Cerebellar cortex (tissue), 1 donor: Measurements from ENCODE around the gene AKAP13.

ENCODE experiments used
- DNase-seq: peaks from one replicate; pipeline ENCODE4 v3.0.0-alpha.2; 2015; ENCODE audit warnings: low spot score

Gene AKAP13

DNA sequence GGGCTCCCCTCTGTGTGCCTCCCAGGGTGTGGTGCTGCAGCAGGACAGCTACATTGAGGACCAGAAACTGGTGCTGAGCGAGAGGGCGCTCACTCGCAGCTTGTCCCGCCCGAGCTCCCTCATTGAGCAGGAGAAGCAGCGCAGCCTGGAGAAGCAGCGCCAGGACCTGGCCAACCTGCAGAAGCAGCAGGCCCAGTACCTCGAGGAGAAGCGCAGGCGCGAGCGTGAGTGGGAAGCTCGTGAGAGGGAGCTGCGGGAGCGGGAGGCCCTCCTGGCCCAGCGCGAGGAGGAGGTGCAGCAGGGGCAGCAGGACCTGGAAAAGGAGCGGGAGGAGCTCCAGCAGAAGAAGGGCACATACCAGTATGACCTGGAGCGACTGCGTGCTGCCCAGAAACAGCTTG is 360.6 kb downstream of the AKAP13 start:
- DNase-seq: no peak

DNA sequence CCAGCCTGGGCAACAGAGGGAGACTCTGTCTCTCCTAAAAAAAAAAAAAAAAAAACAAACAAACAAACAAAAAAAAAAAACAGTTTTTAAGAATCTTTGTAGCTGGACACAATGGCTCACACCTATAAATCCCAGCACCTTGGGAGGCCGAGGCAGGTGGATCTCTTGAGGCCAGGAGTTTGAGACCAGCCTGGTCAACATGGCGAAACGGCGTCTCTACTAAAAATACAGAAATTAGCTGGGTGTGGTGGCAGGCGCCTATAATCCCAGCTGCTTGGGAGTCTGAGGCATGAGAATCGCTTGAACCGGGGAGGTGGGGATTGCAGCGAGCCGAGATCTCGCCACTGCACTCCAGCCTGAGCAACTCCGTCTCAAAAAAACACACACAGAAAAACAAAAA is 361.3 kb downstream of the AKAP13 start:
- no peak for DNase-seq

DNA sequence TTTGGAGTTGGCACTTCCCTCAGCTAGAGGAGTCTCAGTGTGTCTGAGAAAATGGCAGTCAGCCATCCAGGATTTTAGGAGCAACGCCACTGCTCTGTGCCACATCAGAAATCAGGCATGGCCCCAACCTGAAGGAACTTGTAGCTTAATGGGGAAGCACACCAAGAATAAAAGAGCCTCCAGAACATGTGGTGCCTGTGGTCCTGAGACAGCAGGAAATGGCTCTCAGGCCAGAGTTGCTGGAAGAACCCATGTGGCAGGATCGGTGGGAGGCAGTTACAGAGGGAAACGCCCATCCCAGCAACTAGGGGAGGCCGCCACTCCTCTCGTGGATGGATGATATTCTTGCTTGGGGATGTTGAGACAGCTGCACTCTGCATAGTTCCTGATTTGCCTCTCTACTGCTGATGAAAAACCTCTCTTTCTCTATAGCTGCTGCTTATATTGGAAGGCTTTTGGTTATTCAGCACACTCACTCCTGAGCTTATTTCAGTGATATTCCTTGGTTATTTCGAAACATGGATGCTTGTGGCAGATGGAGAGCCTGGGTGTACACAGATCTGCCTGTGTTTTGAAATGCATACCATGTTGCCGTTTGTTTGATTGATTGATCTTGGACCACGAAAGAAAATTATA is 361.9 kb downstream of the AKAP13 start:
- peak; percentile 17 for DNase-seq

DNA sequence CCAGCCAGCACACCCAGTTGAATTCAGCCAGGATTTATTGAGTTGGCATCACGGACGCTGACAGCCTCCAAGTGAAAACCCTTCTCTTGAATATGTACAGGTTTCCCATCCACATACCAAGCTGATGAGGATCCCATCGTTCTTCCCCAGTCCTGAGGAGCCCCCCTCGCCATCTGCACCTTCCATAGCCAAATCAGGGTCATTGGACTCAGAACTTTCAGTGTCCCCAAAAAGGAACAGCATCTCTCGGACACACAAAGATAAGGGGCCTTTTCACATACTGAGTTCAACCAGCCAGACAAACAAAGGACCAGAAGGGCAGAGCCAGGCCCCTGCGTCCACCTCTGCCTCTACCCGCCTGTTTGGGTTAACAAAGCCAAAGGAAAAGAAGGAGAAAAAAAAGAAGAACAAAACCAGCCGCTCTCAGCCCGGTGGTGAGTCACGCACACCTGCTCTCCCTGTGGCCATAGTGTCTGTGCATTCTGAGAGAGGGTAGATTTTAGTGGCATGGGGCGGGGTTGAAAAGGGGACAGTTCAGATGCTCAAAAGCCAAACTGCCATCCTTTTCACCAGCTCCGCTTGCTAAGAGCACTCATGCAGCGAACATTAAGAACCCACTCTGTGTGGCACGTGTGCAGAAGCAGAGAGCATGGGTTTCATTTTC is 363.1 kb downstream of the AKAP13 start:
- DNase-seq: no peak

DNA sequence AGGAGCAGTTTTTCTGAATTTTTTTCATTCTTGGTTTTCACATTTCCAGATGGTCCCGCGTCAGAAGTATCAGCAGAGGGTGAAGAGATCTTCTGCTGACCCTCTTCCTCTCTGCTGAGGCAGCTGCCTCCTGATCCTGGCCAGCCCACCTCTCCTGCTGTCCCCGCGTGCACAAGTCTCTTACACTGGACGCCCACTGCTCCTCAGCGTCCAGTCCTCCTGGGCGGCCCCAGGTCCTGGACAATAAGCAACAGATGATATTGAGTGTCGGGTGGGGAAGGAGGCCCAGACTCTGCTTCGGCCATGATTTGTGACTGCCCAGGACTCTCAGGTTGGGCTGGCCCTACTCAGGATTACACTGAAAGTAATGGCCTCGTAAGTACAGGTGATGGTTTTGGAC is 364.2 kb downstream of the AKAP13 start:
- DNase-seq: no peak

DNA sequence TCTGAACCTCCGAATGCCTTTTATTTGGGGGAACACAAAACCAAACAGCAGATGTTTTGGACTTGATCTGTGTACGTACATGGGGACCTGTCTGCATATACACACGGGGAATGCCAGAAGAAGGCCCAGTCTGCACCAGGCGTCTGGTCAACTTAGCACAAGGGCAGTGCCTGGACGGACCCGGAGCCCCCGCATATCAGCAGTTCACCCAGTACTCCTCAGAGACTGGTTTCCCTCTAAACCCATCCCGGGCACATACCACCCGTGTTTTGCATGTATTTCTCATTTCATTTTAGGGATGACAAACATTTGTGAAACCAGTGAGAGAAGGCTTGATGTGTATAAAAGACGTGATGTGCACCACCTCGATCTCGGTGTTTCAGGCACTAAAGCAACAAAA is 364.6 kb downstream of the AKAP13 start:
- DNase-seq: no peak

DNA sequence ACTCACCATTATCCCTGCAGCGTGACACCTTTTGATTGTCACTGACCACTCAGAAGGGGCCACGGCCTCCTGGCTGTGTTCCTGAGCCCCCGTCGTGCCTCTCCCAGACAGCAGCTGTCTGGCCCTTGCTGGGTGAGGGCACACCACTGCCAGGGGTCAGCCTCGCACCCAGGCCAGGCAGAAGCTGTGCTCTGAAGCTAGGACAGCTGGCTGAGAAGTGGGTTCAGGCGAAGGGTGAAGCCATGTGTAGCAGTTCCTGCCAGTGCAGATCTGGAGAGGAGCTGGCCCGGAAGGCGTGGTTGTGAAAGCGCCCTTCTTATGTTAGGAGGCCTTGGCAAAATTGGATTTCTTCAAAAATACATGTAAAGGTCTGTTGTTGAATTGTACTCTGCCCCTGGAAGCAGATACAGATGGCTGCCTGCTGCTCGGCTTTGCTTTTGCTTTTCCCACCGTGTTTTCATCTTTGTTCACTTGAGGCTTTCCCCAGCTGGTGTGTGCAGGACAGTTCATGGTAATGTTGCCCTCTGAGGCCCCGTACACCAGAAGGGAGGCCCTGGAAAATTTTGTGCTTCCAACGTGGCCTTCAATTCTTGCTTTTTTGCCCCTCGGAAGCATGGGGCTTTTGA is 365.2 kb downstream of the AKAP13 start:
- no peak for DNase-seq

DNA sequence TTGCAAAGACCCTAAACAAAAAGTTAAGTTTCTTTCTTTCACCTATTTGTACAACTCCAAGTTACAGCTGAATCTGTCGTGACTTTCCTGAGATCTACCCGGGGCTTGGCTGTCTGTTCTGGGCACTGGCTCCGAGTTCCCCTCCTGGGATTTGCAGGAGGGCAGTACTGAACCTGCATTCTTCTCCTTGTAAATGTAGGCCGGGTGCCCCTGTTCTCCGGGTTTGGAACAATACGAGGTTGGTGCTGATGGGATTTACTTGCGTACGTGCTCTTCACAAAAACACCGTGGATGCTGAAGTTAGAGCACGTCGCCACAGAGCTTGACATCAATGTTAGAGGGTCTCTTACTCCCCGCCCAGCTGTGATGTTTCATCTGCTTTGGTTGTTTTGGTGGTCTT is 366.2 kb downstream of the AKAP13 start:
- DNase-seq: no peak

DNA sequence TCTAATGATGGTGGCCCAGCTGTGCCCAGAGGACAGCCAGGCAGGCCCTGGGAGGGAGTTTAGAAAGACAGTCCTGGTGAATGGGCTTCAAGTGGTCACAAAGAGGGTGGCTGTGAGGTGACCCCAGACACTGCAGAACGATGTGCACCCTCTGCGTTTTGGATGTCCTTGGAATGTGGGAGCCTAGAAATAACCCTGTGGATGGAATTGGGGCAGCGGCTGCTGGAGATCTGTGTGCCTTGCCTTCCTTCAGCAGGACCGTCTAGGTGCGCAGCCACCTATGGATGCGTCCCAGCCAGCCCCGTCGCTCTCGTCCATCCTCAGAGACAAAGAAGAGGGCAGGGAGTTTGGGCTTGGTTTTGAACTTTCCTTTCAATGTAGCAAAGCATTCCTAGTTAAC is 367.8 kb downstream of the AKAP13 start:
- DNase-seq: no peak

DNA sequence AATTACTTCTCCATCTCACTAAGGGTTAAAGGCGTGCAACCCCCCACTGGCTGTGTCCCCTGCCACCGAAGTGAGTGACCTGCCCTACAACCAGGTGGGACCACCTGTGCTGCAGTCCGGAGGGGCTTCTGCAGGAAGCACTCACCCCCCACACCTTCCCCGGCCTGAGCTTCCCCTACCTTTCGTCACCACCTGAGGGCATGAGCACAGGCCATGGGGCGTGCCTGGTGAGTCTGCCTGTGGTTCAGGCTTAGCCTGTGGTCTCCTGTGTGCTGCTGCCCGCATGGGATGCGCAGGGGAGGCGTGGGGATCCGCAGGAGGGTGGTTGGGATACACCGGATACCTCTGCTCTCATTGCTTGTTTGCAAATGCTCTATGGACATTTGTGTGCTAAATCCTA is 368.3 kb downstream of the AKAP13 start:
- DNase-seq: no peak

DNA sequence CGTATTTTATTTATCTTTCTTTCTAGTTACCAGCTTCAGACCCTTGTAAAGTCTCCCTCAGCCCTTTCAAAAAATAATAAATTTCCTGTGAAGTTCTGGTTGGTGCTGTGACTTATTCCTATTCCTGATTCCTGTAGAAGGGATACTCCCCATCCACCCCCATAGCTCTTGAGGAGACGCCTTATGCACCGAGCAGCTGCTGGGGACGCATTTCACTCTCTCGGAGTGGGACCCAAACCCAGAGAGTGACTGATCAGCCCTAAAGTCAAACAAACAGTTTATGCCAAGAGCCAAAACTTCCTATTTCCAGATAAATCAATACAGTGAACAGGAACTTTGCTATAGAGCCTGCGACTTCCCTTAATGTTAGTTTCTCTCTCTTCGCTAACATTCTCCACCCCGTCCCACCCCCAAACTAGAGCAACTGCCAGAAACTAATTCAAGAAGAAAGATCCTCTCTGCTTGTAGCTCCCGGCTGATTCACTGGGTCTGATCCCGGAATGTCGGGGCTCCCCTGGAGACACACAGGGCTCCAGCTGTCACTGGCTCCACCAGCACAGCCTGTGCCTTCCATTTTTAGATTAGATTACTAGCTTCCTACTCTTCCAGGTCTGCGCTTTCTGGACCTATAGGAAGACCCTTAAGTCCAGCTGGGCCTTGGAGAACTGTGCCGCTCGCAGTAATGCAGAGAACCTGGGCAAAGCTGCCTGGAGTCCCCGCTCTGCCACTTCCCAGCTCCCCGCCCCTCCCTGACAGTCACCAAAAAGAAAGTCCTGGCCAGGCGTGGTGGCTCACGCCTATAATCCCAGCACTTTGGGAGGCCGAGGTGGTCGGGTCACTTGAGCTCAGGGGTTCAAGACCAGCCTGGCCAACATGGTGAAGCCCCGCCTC is 369.1 kb downstream of the AKAP13 start:
- peak; percentile 37 for DNase-seq

DNA sequence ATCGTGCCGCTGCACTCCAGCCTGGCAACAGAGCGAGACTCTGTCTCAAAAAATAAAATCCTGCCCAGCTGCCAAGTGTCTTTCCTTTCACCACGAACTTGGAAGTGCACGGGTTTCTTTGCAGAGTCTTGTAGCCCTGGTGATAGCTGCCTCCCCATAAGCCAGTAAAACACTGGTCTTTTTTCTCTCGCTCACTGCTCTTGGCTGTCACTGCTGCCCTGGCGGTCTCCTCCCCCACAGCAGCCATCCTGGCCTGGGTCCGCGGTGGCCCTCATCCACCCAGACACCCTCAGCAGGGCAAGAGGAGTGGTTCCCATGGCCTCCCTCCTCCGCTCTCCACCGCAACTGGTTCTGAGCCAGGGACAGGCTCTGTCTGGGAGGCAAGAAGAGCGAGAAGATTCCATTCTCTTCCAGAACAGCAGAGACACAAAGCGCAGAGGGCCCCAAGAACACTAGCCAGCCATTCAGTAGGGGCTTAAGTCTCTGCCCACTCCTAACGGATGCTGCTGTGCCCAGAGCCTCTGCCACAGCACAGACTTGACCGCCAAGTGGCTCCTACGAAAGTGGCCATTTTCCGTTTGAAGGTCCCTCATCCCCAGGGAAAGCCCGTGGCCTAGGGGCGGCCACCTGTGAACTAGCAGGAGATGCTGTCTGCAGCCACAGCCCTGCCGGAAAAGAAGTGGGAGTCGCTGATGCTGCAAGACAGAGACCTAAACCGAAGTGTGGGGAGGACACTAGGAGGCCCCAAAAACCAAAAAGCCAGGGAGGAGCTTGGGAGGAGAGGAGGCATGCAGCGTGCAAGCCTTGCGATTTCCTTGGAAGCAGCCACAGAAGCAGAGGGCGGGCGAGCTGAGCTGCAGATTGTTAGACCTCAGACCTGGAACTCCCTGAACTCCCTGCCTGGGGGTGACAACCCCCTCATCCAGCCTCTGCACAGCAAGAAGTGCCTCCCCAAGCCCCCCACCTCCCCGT is 370.2 kb downstream of the AKAP13 start:
- DNase-seq: peak; percentile 36

DNA sequence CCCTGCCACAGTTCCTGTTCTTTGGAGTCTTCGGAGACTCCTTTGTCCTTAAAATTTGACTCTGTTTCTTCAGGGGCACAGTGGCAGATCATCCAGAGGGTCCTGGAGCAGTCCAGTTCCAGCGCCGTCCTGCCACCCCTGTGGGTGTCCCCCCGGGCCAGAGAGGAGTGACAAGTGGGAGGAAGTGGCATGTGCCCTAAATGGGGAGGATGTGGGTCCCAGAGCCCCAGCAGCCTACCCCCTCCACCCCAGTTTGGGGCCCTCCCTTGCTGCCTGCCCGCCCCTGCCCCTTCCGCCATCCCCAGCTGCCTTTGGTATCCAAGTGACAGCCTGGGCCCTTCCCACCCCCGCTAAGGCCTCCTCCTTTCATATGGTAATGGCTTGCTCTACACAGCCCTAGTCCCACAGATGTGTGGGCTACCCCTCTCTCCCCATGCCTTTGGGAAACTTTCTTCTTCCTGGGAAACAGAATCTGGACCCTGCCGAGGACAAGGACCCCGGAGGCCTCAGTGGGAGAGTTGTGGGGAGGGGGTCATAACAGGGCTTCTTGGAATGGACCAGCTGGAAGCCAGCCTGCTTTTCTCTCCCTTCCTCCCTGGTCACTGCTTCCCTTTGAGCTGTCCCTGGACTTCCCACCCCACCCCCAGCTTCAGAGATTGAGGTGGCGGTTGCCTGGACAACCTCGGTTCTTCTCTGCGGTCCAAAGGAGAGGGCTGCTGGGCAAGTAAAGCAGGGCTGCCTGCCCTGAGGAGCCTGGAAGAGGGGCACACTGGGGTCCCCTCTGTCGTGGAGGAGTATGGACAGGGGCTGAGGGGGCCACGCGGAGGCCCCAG is 371.1 kb downstream of the AKAP13 start:
- peak; percentile 18 for DNase-seq

DNA sequence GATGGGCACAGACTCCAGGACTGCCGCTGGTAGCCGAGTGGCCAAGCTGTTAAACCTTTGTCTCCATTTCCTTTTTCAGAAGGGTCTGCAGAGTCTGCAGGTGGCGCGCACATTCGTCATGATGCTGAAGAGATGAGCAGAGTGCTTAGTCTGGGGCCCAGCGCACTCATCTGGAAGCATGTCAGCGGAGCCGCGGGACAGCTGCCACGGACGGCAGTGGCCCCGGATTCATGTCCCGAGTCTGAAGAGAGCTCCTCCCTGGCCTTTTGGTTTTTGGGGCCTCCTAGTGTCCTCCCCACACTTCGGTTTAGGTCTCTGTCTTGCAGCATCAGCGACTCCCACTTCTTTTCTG is 371.7 kb downstream of the AKAP13 start:
- no peak for DNase-seq

DNA sequence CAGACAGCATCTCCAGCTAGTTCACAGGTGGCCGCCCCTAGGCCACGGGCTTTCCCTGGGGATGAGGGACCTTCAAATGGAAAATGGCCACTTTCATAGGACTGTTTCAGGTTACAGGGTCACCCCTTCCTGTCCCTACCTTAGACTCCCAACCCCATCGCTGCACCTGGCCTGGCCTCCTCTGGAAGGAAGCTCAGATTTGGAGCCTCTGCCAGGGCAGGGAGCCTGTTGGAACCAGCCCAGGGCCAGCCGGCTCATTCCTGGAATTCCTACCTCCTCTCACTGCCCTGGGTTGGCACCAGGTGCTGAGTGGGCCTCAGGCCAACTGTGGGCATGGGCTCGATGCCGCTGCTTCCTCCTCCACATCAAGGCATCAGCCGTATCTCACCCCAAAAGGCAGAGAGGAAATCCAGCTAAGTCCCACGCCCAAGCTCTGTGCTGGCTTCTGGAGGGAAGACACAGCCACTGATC is 372.1 kb downstream of the AKAP13 start:
- peak; percentile 43 for DNase-seq

DNA sequence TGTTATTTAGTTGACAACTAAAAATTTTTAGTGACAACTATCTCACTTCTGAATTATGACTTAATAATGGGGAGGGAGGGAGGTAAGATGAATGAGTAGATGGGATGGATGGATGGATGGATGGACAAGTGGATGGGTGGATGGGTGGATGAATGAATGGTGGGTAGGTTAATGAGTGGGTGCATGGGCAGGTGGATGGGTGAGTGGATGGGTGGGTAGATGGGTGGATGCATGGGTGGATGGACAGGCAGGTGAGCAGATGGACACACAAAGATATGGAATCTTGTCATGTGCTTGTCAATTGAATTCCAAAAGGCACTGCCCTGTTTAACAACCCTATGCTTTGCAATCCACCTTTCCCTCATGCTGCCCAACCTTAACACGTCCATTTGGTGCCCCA is 372.9 kb downstream of the AKAP13 start:
- no peak for DNase-seq

DNA sequence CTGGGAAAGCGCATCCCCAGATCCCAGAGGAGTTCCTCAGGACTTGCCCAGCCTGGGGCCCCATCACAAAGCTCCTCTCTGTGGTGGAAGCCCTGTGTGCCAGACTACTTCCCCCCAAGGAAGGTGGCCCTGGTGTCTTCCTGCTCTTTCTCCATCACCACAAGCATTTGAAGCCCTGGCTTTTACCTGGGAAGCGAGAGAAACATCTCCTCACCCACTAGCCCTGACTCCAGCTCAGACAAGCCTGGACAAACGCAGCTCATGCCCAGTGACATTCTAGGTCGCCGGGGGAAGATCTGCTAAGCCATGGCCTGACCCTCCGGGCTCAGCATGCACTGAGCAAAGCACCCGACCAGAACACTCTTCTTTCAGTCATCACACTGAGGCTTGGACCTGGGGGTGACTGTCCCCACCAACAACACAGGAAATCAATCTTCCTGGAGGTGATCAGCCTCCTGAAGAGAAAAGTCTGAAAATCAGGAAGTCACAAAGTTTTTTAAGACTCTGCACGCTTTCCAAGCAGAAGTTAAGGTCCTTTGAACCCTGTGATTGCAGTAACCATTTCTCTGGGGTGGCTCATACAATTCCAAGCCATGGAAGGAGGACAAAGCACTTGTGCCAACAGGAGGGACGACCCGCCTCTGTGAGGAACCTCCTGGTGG is 373.5 kb downstream of the AKAP13 start:
- no peak for DNase-seq

DNA sequence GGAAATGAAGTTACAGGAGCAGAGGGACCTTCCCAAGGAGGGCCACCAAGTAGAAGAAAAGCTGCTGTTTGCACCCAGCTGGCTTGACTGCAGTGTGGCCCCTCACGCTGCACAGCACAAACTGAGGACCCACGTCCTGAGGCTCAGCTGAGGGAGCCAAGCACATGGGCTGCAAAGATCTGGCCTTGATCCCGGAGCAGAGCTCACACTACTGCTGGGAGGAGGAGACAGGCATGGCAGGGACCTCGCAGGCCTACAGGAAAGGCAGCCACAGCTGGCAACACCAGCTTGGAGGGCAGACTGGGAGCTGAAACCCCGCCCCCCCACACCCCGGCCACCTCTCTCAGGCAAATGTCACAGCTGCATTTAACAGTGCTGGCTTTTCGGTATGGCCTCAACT is 374.6 kb downstream of the AKAP13 start:
- DNase-seq: no peak

DNA sequence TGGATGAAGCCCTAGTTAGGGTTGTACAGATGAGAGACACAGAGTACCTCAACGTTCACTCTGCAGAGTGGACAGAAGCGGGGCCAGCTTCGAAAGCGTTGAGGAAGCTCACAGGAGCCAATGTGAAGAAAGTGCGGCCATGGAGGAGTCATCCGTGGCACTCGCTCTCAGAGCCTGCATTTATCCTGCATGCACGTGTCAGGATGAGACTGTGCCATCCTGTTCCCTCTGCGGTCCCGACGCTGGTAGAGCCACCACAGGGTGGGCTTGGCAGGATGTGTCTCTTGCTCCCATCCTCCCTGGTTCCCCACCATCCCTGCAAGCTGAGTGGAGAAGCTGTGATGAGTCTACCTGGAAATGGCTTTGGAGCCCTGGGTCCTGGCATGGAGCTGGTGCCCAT is 375.1 kb downstream of the AKAP13 start:
- DNase-seq: no peak

DNA sequence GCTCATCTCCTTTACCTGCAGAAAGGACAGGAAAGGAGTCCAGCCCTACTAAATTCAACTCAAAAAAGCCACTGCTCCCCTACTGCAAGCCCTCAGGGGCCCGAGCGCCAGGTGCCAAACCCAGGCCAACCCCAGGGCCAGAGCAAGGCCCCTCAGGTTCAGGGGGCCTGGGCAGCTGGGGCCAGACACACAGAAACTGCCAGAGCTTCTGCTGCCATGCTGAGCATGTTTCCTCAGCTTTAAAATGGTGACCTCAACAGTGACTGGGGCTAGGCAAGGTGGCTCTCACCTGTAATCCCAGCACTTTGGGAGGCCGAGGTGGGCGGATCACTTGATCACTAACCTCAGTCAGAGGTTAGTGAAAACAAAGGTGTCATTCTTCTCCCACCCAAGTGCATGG is 375.5 kb downstream of the AKAP13 start:
- no peak for DNase-seq
